Smooth muscle cell (in vitro differentiated cells): ENCODE data around the gene DNAH3. TPM values are rescaled to one million over a fixed set of nuclear protein-coding genes. Genes with fewer than 3 reads are reported as not detected.
"Not testable (repeated sequence)": the region's sequence is repeated elsewhere in the genome, so short reads cannot be mapped to it uniquely, and the experiment has no call there.

Experiments
- DNase-seq: peaks from one replicate; lab custom pipeline; 2025; ENCODE audit not compliant: unreplicated experiment; lab: John Stamatoyannopoulos, UW
- H2AFZ ChIP-seq: fragments of 200-600 bp; sonication (generic); 2 replicates; pipeline ENCODE4 v1.6.0; 2016; ENCODE audit warnings: antibody characterized with exemption, low read depth, mild to moderate bottlenecking
- H3F3A ChIP-seq: fragments of 200-600 bp; sonication (generic); 2 replicates; pipeline ENCODE4 v1.6.0; 2017; ENCODE audit warnings: antibody characterized with exemption, low read depth
- H3K27ac ChIP-seq: fragments of 200-600 bp; sonication (generic); 2 replicates; pipeline ENCODE4 v1.5.1; 2016; ENCODE audit warnings: low read depth, mild to moderate bottlenecking
- H3K27me3 ChIP-seq: fragments of 200-600 bp; sonication (generic); 2 replicates; pipeline ENCODE4 v1.6.1; 2016; ENCODE audit warnings: low read depth, mild to moderate bottlenecking
- H3K36me3 ChIP-seq: fragments of 200-600 bp; sonication (generic); 2 replicates; pipeline ENCODE4 v1.5.1; 2016; ENCODE audit warnings: low read depth
- H3K4me1 ChIP-seq: fragments of 200-600 bp; sonication (generic); 2 replicates; pipeline ENCODE4 v1.5.1; 2016; ENCODE audit warnings: low read depth
- H3K4me2 ChIP-seq: fragments of 200-600 bp; sonication (generic); 2 replicates; pipeline ENCODE4 v1.6.0; 2016; ENCODE audit warnings: mild to moderate bottlenecking
- H3K4me3 ChIP-seq: fragments of 200-600 bp; sonication (generic); 2 replicates; pipeline ENCODE4 v1.5.1; 2016; ENCODE audit warnings: mild to moderate bottlenecking
- H3K79me2 ChIP-seq: fragments of 200-600 bp; sonication (generic); 2 replicates; pipeline ENCODE4 v1.6.0; 2016; ENCODE audit warnings: low read depth, mild to moderate bottlenecking
- H3K9ac ChIP-seq: fragments of 200-600 bp; sonication (generic); 2 replicates; pipeline ENCODE4 v1.6.0; 2016; ENCODE audit warnings: low read depth
- H3K9me3 ChIP-seq: fragments of 200-600 bp; sonication (generic); replicated peaks from 2 replicates; pipeline ENCODE4 v1.5.1; 2016; ENCODE audit warnings: low read depth
- H4K20me1 ChIP-seq: fragments of 200-600 bp; sonication (generic); 2 replicates; pipeline ENCODE4 v1.6.0; 2016; ENCODE audit warnings: low read depth
- CTCF ChIP-seq: fragments of 200-600 bp; sonication (generic); IDR thresholded peaks from 2 replicates; pipeline ENCODE4 v1.5.1; 2017; ENCODE audit warnings: borderline replicate concordance, mild to moderate bottlenecking, antibody characterized with exemption; ENCODE audit not compliant: insufficient read depth, poor library complexity, severe bottlenecking
- WGBS: methylation state at CpG from one replicate; pipeline ENCODE4 v1.1.7; 2016; ENCODE audit warnings: low lambda C conversion rate; 5-methylcytosine and 5-hydroxymethylcytosine counted together
- polyA plus RNA-seq: library from polyadenylated mRNA; unstranded; fragments of >200 nt; fragmentation: Nextera tagmentation; extraction: Ambion mirVana; gene quantifications from 2 replicates; pipeline ENCODE4 v1.2.1, GENCODE V29; 2016
- total RNA-seq: library from RNA; depleted of rRNA; stranded (reverse); fragments of >200 nt; gene quantifications from 2 replicates; pipeline ENCODE4 v1.2.3, GENCODE V29; 2014

The DNAH3 gene
- total and polyA plus RNA-seq, 2 experiments from 2014 or later, result not detected

- H3K27ac ChIP-seq, result no peak overlapping the region
- WGBS, result 14% methylated on average over 3 of the region's 3 CpGs
- no peak overlapping the region for H3K4me3 ChIP-seq
- no peaks in the 10 kb centered on the region for H3K36me3 ChIP-seq
- H3K4me1 ChIP-seq, result no peaks in the 10 kb centered on the region
- H4K20me1 ChIP-seq, result no peaks in the 10 kb centered on the region
- H3K9ac ChIP-seq, result no peak overlapping the region
- H3K9me3 ChIP-seq, result no peaks in the 10 kb centered on the region
- no peak overlapping the region for H3K4me2 ChIP-seq
- peaks cover 13% of the 10 kb centered on the region for H3K27me3 ChIP-seq
- no peak overlapping the region for H2AFZ ChIP-seq
- no peaks in the 10 kb centered on the region for H3K79me2 ChIP-seq
- no peaks in the 10 kb centered on the region for H3F3A ChIP-seq
- DNase-seq, result no peak
- TF ChIP-seq CTCF, result peak; percentile 16
Measured at GRCh38 chr16:21001262-21001661, 149.4 kb downstream of the DNAH3 start.

GRCh38 chr16:20997147-20997546, 153.5 kb downstream of the DNAH3 start:
- Histone ChIP-seq H3K4me2 (no peak overlapping the region), H3F3A (no peaks in the 10 kb centered on the region), H3K27ac (no peak overlapping the region), H2AFZ (no peak overlapping the region), H3K4me1 (no peaks in the 10 kb centered on the region), H3K27me3 (no peaks in the 10 kb centered on the region), H3K79me2 (no peaks in the 10 kb centered on the region), H3K36me3 (no peaks in the 10 kb centered on the region), H3K9ac (no peak overlapping the region), H3K9me3 (no peaks in the 10 kb centered on the region), H3K4me3 (no peak overlapping the region), H4K20me1 (no peaks in the 10 kb centered on the region)
- no peak for DNase-seq
- TF ChIP-seq CTCF, result no peak
- WGBS, result 94% methylated on average over 5 of the region's 5 CpGs

- no peaks in the 10 kb centered on the region for H3K79me2 ChIP-seq
- DNase-seq, result no peak
- no peaks in the 10 kb centered on the region for H3K36me3 ChIP-seq
- no peak overlapping the region for H2AFZ ChIP-seq
- no peaks in the 10 kb centered on the region for H4K20me1 ChIP-seq
- TF ChIP-seq CTCF, result no peak
- no peak overlapping the region for H3K9ac ChIP-seq
- no peak overlapping the region for H3K4me2 ChIP-seq
- H3K4me3 ChIP-seq, result no peak overlapping the region
- no peaks in the 10 kb centered on the region for H3K4me1 ChIP-seq
- no peaks in the 10 kb centered on the region for H3K27me3 ChIP-seq
- no peaks in the 10 kb centered on the region for H3F3A ChIP-seq
- H3K9me3 ChIP-seq, result no peaks in the 10 kb centered on the region
- H3K27ac ChIP-seq, result no peak overlapping the region
- WGBS, result 85% methylated on average over 4 of the region's 4 CpGs
Measured at GRCh38 chr16:20995711-20996110, 154.9 kb downstream of the DNAH3 start.

- 97% methylated on average over 32 of the region's 38 CpGs for WGBS
- not testable (repeated sequence) for H2AFZ ChIP-seq
Measured at GRCh38 chr16:20989496-20990070, 161.1 kb downstream of the DNAH3 start.

More at GRCh38 chr16:20989496-20990070, 161.1 kb downstream of the DNAH3 start:
- not testable (repeated sequence) for H3K27me3 ChIP-seq, H3K36me3 ChIP-seq, H3K79me2 ChIP-seq, H3K27ac ChIP-seq, H3K4me1 ChIP-seq, H3K4me2 ChIP-seq, H4K20me1 ChIP-seq, DNase-seq, H3K9ac ChIP-seq, H3F3A ChIP-seq, H3K9me3 ChIP-seq, H3K4me3 ChIP-seq
